D721Med (cell line): Measurements from ENCODE around the gene LHFPL6.

ENCODE experiments used
- DNase-seq: peaks from one replicate; pipeline ENCODE4 v3.0.0; 2011; ENCODE audit warnings: low spot score; ENCODE audit not compliant: insufficient read length
- FAIRE-seq: peaks from 2 replicates; lab custom pipeline; 2011; peaks lifted over from hg19 to GRCh38; lab: Jason Lieb, UNC
- TF ChIP-seq, protein P1 (sequence below): IDR thresholded peaks from 2 replicates; pipeline ENCODE4 v1.5.1; 2012; ENCODE audit warnings: mild to moderate bottlenecking, control low read depth; ENCODE audit not compliant: insufficient read depth; ENCODE audit errors: missing control alignments

The LHFPL6 gene

DNA sequence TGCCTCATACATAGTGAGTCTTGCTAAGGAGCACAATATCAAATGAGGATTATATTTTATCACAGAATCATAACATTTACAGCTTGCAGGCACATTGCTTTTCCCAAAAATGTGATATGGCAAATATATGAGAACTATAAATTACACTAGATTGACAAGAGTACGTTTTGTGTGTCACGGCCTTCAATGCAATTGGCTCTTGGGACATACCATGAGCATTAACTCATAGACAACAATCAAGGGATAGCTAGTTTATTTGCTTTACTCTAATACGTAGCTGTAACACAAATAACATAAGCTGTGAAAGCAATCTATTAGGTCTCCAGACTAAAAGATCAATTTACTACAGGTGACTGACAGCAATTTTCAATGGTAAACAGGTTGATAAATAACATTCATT lies 17.8 kb downstream of the LHFPL6 start:
- FAIRE-seq, result no peak
- TF ChIP-seq, protein P1, sequence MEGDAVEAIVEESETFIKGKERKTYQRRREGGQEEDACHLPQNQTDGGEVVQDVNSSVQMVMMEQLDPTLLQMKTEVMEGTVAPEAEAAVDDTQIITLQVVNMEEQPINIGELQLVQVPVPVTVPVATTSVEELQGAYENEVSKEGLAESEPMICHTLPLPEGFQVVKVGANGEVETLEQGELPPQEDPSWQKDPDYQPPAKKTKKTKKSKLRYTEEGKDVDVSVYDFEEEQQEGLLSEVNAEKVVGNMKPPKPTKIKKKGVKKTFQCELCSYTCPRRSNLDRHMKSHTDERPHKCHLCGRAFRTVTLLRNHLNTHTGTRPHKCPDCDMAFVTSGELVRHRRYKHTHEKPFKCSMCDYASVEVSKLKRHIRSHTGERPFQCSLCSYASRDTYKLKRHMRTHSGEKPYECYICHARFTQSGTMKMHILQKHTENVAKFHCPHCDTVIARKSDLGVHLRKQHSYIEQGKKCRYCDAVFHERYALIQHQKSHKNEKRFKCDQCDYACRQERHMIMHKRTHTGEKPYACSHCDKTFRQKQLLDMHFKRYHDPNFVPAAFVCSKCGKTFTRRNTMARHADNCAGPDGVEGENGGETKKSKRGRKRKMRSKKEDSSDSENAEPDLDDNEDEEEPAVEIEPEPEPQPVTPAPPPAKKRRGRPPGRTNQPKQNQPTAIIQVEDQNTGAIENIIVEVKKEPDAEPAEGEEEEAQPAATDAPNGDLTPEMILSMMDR, result no peak

DNA sequence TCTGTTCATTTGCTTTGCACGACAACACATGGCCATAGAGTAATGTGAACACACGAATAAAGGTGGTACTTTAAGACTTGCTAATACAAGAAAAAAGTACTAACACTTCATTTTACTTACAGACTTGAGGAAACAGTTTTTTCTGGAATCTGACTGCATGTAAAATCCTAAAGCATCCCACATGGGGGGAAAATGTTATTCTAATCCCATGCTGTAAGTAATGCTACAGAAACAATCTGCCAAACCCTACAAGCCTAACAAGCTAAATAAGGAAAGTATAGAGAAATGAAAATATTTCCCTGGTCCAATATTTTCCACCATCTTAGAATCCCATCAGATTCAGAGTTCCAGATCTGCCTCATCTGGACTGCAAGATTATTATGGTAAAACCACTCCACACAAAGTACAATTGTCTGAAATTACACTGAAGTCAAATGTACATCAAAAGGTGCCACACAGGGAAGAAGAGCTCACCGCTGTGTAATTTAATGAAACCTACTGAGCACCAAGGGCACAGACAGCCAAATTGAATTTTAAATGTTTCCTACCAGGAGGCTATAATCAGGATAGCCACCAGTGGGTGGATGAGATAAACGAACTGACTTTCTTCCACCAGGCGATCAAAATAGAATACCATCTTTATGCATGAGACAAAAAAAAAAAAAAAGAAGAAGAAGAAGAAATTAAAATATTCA lies 22.0 kb downstream of the LHFPL6 start:
- TF ChIP-seq, protein P1, result no peak
- FAIRE-seq, result no peak
- DNase-seq, result no peak

More for the DNA sequence above, 17.8 kb downstream of the LHFPL6 start:
- no peak for DNase-seq

DNA sequence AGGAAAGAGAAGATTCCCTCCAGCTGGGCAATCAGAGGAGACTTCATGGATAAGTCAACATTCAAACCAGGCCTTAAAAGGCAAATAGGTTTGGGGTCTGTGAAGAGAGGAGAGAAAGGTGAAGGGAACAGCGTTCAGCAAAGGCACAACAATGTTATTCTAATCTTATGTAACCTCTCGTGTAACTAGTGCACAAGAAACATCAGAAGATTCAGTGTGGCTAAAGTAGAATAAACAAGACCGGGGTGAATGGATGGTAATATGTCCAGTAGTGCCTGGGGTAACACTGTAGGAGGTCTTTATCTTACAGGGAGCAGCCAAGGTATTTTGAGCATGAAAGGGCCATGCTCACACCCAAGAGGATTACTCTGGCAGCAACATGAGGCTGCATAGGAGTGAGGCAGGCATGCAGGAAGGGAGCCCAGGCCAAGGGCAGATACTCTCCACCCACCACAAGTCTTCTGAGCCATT lies 24.1 kb downstream of the LHFPL6 start:
- TF ChIP-seq, protein P1, result no peak
- DNase-seq (no peak), FAIRE-seq (no peak)

DNA sequence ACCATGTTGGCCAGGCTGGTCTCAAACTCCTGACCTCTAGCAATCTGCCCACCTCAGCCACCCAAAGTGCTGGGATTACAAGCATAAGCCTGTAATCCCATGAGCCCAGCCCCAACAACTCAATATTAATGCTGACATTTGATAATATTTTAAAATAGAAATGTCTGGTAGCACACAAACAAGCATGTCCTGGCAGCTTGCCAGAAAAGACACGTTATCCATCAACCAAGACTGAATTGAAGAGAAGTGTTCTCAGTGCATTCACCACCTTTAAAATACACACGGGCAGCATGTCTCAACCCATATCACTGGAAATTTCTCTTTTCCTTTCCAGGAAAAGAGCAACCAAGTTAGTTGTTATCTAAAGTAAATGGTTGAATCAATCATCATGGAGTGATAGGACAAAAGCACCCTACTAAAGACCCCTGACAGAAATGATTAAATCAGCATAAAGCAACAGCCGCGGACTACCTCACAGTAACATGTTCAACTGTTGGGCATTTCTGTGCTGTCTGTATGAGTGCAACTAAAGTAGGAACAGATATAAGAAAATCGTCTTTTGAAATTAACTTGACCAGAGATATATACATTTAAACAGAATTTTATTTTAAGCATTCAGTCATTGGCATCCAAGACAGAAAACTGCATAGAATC lies 25.0 kb downstream of the LHFPL6 start:
- TF ChIP-seq, protein P1, result no peak
- FAIRE-seq, result no peak
- DNase-seq, result no peak

DNA sequence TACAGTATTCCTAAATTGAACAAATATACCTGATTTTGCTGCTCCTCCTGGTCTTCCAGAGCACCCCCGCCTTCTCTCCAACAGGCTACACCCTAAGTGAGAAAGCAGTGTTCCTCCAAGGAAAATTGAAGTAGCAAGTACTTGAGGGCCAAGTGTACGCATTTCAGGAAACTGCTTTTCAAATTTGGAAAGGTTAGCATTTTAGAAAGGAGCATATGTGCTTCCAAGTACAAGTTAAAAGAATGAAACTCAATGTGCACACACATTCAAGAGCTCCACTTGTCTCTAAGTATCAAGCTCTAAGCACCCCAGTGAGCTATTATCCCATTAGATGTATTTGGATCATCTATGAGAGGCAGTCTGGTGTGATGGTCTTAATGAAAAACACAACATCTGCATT lies 25.8 kb downstream of the LHFPL6 start:
- FAIRE-seq (no peak), DNase-seq (no peak)
- TF ChIP-seq, protein P1, result no peak

DNA sequence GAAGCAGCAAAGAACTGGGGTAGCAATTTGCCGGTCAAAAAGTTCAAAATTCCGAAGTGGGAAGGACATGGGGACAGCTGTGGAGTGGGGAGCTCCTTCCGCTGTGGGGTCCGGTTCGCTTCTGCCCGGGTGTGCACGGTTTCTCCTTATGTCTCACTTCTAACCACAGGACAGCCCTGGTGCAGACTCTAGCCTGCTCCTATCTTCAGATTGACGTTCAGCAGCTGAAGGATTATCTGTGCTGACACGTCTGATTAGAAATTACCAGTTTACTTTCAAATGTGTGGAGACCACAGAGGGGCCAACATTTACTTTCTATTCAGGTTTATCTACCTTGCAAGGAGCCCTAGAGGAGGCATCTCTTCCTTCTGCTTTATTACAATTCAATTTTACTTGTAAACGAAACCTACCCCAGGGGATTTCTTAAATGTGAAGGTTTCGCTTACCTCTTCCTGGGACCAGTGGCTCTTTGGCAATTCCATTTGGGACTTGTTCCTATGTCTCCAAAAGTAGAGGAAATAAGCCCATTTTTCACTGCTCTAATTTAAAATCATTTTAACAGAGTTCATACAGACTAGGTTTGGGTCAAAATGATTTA lies 27.3 kb downstream of the LHFPL6 start:
- FAIRE-seq (no peak), DNase-seq (no peak)
- TF ChIP-seq, protein P1, result no peak
